ENCODE data around the gene TCF19.

GRCh38 chr6:31120151-31120915 is 38.1 kb upstream of the TCF19 start, which contains the start of gene CDSN:
- TF ChIP-seq, protein P1, sequence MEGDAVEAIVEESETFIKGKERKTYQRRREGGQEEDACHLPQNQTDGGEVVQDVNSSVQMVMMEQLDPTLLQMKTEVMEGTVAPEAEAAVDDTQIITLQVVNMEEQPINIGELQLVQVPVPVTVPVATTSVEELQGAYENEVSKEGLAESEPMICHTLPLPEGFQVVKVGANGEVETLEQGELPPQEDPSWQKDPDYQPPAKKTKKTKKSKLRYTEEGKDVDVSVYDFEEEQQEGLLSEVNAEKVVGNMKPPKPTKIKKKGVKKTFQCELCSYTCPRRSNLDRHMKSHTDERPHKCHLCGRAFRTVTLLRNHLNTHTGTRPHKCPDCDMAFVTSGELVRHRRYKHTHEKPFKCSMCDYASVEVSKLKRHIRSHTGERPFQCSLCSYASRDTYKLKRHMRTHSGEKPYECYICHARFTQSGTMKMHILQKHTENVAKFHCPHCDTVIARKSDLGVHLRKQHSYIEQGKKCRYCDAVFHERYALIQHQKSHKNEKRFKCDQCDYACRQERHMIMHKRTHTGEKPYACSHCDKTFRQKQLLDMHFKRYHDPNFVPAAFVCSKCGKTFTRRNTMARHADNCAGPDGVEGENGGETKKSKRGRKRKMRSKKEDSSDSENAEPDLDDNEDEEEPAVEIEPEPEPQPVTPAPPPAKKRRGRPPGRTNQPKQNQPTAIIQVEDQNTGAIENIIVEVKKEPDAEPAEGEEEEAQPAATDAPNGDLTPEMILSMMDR (IDR thresholded peaks at IDR 0.05): no peak
- TF ChIP-seq POLR2A (IDR thresholded peaks at IDR 0.05): no peak

Data from lower leg skin (tissue), 3 donors.